PC-3 (cell line): ENCODE results near the gene GP1BB. TPM values are rescaled to one million over a fixed set of nuclear protein-coding genes. Genes with fewer than 3 reads are reported as not detected.

Source experiments
- ATAC-seq: fragments of 200-7000 bp; cut with Tn5 transposase; 2 replicates; pipeline ENCODE4 v1.9.1; 2020; ENCODE audit warnings: mild to moderate bottlenecking, moderate library complexity
- BruUV-seq: library from RNA; stranded (reverse); fragments of 400-500 nt; replicated peaks from 2 replicates; lab custom pipeline; 2021; lab: Mats Ljungman, UMichigan
- CTCF ChIA-PET: fragments of 300-600 bp; sonication (Branson Sonifier 250); formaldehyde crosslinking; loops from one replicate; lab custom pipeline; 2022; ENCODE audit warnings: antibody characterized with exemption; lab: Charles Lee
- POLR2A ChIA-PET: fragments of 300-600 bp; sonication (Branson Sonifier 250); formaldehyde crosslinking; loops from one replicate; lab custom pipeline; 2022; ENCODE audit warnings: antibody characterized with exemption; ENCODE audit not compliant: unreplicated experiment; lab: Charles Lee
- DNase-seq: peaks from one replicate; pipeline ENCODE4 v3.0.0-alpha.2; 2015
- H2AFZ ChIP-seq: fragments of 300-600 bp; sonication (generic); 2 replicates; pipeline ENCODE4 v1.6.0; 2016; ENCODE audit warnings: antibody characterized with exemption, low read length
- H3F3A ChIP-seq: fragments of 300-600 bp; sonication (generic); one replicate; pipeline ENCODE4 v1.6.0; 2017; ENCODE audit warnings: antibody characterized with exemption, low read length, control low read depth, mild to moderate bottlenecking; ENCODE audit not compliant: unreplicated experiment
- H3K27ac ChIP-seq: fragments of 300-600 bp; sonication (generic); 2 replicates; pipeline ENCODE4 v1.5.1; 2016; ENCODE audit warnings: mild to moderate bottlenecking, low read length
- H3K27me3 ChIP-seq: fragments of 300-600 bp; sonication (generic); 2 replicates; pipeline ENCODE4 v1.6.1; 2016; ENCODE audit warnings: low read length, mixed read lengths
- H3K36me3 ChIP-seq: fragments of 300-600 bp; sonication (generic); 2 replicates; pipeline ENCODE4 v1.6.1; 2016; ENCODE audit warnings: low read depth, mixed run types, low read length, mixed read lengths
- H3K4me1 ChIP-seq: fragments of 300-600 bp; sonication (generic); 2 replicates; pipeline ENCODE4 v1.5.1; 2016; ENCODE audit warnings: low read length; ENCODE audit not compliant: insufficient read depth
- H3K4me2 ChIP-seq: fragments of 300-600 bp; sonication (generic); 2 replicates; pipeline ENCODE4 v1.6.0; 2016; ENCODE audit warnings: low read length
- H3K4me3 ChIP-seq: fragments of 300-600 bp; sonication (generic); 2 replicates; pipeline ENCODE4 v1.5.1; 2016; ENCODE audit warnings: mild to moderate bottlenecking, low read length, mixed read lengths
- H3K79me2 ChIP-seq: fragments of 300-600 bp; sonication (generic); 2 replicates; pipeline ENCODE4 v1.6.1; 2017; ENCODE audit warnings: low read length, mixed read lengths
- H3K9ac ChIP-seq: fragments of 300-600 bp; sonication (generic); 2 replicates; pipeline ENCODE4 v1.6.0; 2016; ENCODE audit warnings: mild to moderate bottlenecking, low read length
- H3K9me2 ChIP-seq: fragments of 300-600 bp; sonication (generic); replicated peaks from 2 replicates; pipeline ENCODE4 v1.6.1; 2016; ENCODE audit warnings: mixed run types, low read length, mixed read lengths
- H3K9me3 ChIP-seq: fragments of 300-600 bp; sonication (generic); 2 replicates; pipeline ENCODE4 v1.6.1; 2016; ENCODE audit warnings: low read length, mixed read lengths
- H4K20me1 ChIP-seq: fragments of 300-600 bp; sonication (generic); 2 replicates; pipeline ENCODE4 v1.6.1; 2016; ENCODE audit warnings: low read length, mixed read lengths
- CTCF ChIP-seq: fragments of 300-600 bp; sonication (generic); conservative IDR thresholded peaks from 2 replicates; pipeline ENCODE4 v1.5.1; 2017; ENCODE audit warnings: antibody characterized with exemption, low read depth, mild to moderate bottlenecking, low read length
- EZH2 ChIP-seq: fragments of 300-600 bp; sonication (generic); IDR thresholded peaks from one replicate; pipeline ENCODE4 v1.6.1; 2017; ENCODE audit warnings: antibody characterized with exemption, mild to moderate bottlenecking, low read length; ENCODE audit not compliant: unreplicated experiment
- EZH2phosphoT487 ChIP-seq: fragments of 300-600 bp; sonication (generic); IDR thresholded peaks from 2 replicates; pipeline ENCODE4 v1.6.1; 2018; ENCODE audit warnings: mild to moderate bottlenecking, antibody characterized with exemption, low read length, borderline replicate concordance
- intact Hi-C: fragments of 100-400 bp; cut with micrococcal nuclease; formaldehyde crosslinking; loops from 2 replicates; pipeline ENCODE4 v1.9.0; 2023
- total RNA-seq: library from RNA; depleted of rRNA; stranded (reverse); fragments of >200 nt; gene quantifications from 2 replicates; pipeline ENCODE4 v1.2.3, GENCODE V29; 2014

GP1BB gene
- total RNA-seq, 1 experiment from 2014 or later: 0.80 TPM

GRCh38 chr22:19760058-19760950 lies 37.0 kb downstream of the GP1BB start, which contains the start of gene TBX1:
Gene TBX1, plus strand, starts transcription at chr22:19760778. Its CDS starts 66 bp downstream, at chr22:19760844.
- POLR2A ChIA-PET: no interaction called here
- peak; percentile 7 for DNase-seq
- peak within 1 kb of the TSS; percentile 83 for H3K9ac ChIP-seq
- H3K9me2 ChIP-seq: no peaks in the 10 kb centered on the region
- H3K27me3 ChIP-seq: no peaks in the 10 kb centered on the region
- no peaks in the 10 kb centered on the region for H3K9me3 ChIP-seq
- intact Hi-C loops: loop anchor here (10.0 kb wide), 1 partner anchor 94 kb away; the partner anchor contains the start of genes GNB1L and RTL10
- BruUV-seq: TSS peak; percentile 53
- H3F3A ChIP-seq: no peaks in the 10 kb centered on the region
- peak within 1 kb of the TSS; percentile 77 for H2AFZ ChIP-seq
- no peaks in the 10 kb centered on the region for H4K20me1 ChIP-seq
- no peaks in the 10 kb centered on the region for H3K36me3 ChIP-seq
- peaks cover 7% of the 10 kb centered on the region; the same call in 1 of the 2 replicates for H3K4me1 ChIP-seq
- peak within 1 kb of the TSS; percentile 98 for H3K4me2 ChIP-seq
- peak; percentile 18 for ATAC-seq
- peaks cover 32% of the 10 kb centered on the region for H3K79me2 ChIP-seq
- CTCF ChIA-PET: no interaction called here
- TF ChIP-seq EZH2: no peak
- TF ChIP-seq CTCF: no peak
- TF ChIP-seq EZH2phosphoT487: no peak
- H3K27ac ChIP-seq: 0 out of 2 replicates have a peak within 1 kb of the TSS, but pooled peaks have one; percentile 1
- H3K4me3 ChIP-seq: peak within 1 kb of the TSS; percentile 78

GRCh38 chr22:19760951-19761724 lies 37.8 kb downstream of the GP1BB start:
- Histone ChIP-seq H3K4me2 (peak overlapping the region; percentile 98), H3K9me2 (no peaks in the 10 kb centered on the region), H3K79me2 (peaks cover 32% of the 10 kb centered on the region), H3K9ac (peak overlapping the region; percentile 83), H2AFZ (peak overlapping the region; percentile 77), H3K4me3 (peak overlapping the region; percentile 78), H3K9me3 (no peaks in the 10 kb centered on the region), H3F3A (no peaks in the 10 kb centered on the region), H3K27ac (0 out of 2 replicates have a peak overlapping the region, but pooled peaks have one; percentile 1), H3K36me3 (no peaks in the 10 kb centered on the region), H3K27me3 (no peaks in the 10 kb centered on the region), H3K4me1 (peaks cover 7% of the 10 kb centered on the region; the same call in 1 of the 2 replicates), H4K20me1 (no peaks in the 10 kb centered on the region)
- POLR2A ChIA-PET: no interaction called here
- no TSS peak for BruUV-seq
- intact Hi-C loops: loop anchor here (10.0 kb wide), 1 partner anchor 94 kb away; the partner anchor contains the start of genes GNB1L and RTL10
- CTCF ChIA-PET: no interaction called here
- DNase-seq: no peak
- peak; percentile 8 for ATAC-seq
- TF ChIP-seq EZH2 (no peak), CTCF (no peak), EZH2phosphoT487 (no peak)
